ENCODE results near the gene SLC35A4. TPM values are rescaled to one million over a fixed set of nuclear protein-coding genes. Genes with fewer than 3 reads are reported as not detected.
A peak's percentile ranks its signal among the peaks of the same experiment; 100 is the strongest.

The SLC35A4 gene
- total RNA-seq, 3 donors from 2014 or later: 65.5 to 96.9 (median 93.8) TPM

- no peak overlapping the region for H3K4me3 ChIP-seq
Observed at GRCh38 chr5:140549237-140550144, 15.1 kb upstream of the SLC35A4 start.

GRCh38 chr5:140550147-140551079, 14.2 kb upstream of the SLC35A4 start:
- ATAC-seq (no peak), DNase-seq (no peak)
- Histone ChIP-seq H3K9me3 (no peaks in the 10 kb centered on the region), H3K4me1 (ENCODE audit: low read depth) (peaks cover 50% of the 10 kb centered on the region), H3K36me3 (ENCODE audit: low read depth) (no peaks in the 10 kb centered on the region), H3K4me3 (no peak overlapping the region)
- intact Hi-C loops (cut with DNase I, micrococcal nuclease): no loop called here
- TF ChIP-seq CTCF (IDR thresholded peaks at IDR 0.05): no peak

More at GRCh38 chr5:140549237-140550144, 15.1 kb upstream of the SLC35A4 start:
- TF ChIP-seq CTCF (IDR thresholded peaks at IDR 0.05): no peak
- Histone ChIP-seq H3K36me3 (ENCODE audit: low read depth) (no peaks in the 10 kb centered on the region), H3K9me3 (no peaks in the 10 kb centered on the region), H3K4me1 (ENCODE audit: low read depth) (peaks cover 44% of the 10 kb centered on the region)
- ATAC-seq (peak; percentile 14), DNase-seq (peak in 2 of 3 donors; percentile 61 to 79)
- intact Hi-C loops (cut with DNase I, micrococcal nuclease): loop anchor here in 1 of 2 donors (10.0 kb wide), 2 partner anchors 85 to 185 kb away; partner anchors contain the start of genes CD14, SLC4A9 and TMCO6

- DNase-seq (no peak), ATAC-seq (no peak)
- Histone ChIP-seq H3K4me3 (no peak overlapping the region), H3K4me1 (ENCODE audit: low read depth) (peaks cover 45% of the 10 kb centered on the region), H3K9me3 (no peaks in the 10 kb centered on the region), H3K36me3 (ENCODE audit: low read depth) (no peaks in the 10 kb centered on the region)
- intact Hi-C loops (cut with DNase I, micrococcal nuclease): no loop called here
- TF ChIP-seq CTCF (IDR thresholded peaks at IDR 0.05): no peak
Observed at GRCh38 chr5:140551872-140552271, 12.8 kb upstream of the SLC35A4 start.

- intact Hi-C loops (cut with DNase I, micrococcal nuclease): no loop called here
- ATAC-seq (no peak), DNase-seq (no peak)
- Histone ChIP-seq H3K9me3 (no peaks in the 10 kb centered on the region), H3K36me3 (ENCODE audit: low read depth) (no peaks in the 10 kb centered on the region), H3K4me3 (no peak overlapping the region), H3K4me1 (ENCODE audit: low read depth) (peaks cover 36% of the 10 kb centered on the region)
- no peak for TF ChIP-seq CTCF (IDR thresholded peaks at IDR 0.05)
Observed at GRCh38 chr5:140553657-140554056, 11.0 kb upstream of the SLC35A4 start.

GRCh38 chr5:140554454-140554853, 10.2 kb upstream of the SLC35A4 start:
- no peak overlapping the region for H3K4me3 ChIP-seq
- TF ChIP-seq CTCF (IDR thresholded peaks at IDR 0.05): no peak
- H3K36me3 ChIP-seq (ENCODE audit: low read depth): no peaks in the 10 kb centered on the region
- peaks cover 28% of the 10 kb centered on the region for H3K4me1 ChIP-seq (ENCODE audit: low read depth)
- intact Hi-C loops (cut with DNase I, micrococcal nuclease): no loop called here
- no peak for ATAC-seq
- H3K9me3 ChIP-seq: no peaks in the 10 kb centered on the region
- no peak for DNase-seq
